ENCODE measurements around the gene ANGPTL2.

ANGPTL2 gene

DNA sequence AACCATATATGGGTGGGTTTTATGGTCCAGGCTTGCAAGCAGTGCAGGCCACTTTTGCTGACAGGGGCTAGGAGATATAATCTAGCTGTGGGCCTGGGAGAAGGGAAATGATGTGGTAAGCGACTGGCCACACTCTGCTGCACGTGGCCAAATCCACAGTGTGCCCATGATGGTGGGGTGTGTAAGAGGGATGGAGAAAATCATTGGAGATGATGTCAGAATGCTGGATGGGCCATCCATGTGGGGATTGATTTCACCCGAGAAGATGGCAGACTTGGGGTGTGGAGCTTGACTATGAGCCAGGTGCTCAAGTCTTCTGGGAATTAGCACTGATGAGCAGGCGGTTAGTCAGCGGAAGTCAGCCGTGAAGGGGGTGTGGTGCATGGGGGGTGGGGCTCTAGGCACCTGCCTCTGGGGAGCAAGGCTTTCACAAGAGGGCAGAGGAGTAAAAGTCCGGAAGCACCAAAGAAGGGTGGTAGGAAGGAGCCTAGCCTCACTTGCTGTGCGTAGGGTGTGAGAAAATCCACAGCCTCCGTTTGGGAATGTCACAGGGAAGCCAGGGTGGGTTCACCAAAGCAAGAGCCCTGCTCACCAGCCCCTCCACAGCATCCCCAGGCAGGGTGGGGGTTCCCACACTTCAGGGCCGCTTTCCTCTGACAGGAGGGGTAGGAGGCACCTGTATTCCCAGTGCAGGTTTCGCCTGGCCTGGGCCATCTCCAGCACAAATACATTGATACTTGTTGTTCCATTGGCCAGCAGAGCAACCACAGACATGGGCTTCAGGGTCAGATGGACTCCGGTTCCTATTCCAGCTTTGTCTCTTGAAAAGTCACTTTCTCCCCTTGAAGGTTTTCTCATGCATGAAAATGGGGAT is 44.5 kb upstream of the ANGPTL2 start:
- TF ChIP-seq, protein P1, sequence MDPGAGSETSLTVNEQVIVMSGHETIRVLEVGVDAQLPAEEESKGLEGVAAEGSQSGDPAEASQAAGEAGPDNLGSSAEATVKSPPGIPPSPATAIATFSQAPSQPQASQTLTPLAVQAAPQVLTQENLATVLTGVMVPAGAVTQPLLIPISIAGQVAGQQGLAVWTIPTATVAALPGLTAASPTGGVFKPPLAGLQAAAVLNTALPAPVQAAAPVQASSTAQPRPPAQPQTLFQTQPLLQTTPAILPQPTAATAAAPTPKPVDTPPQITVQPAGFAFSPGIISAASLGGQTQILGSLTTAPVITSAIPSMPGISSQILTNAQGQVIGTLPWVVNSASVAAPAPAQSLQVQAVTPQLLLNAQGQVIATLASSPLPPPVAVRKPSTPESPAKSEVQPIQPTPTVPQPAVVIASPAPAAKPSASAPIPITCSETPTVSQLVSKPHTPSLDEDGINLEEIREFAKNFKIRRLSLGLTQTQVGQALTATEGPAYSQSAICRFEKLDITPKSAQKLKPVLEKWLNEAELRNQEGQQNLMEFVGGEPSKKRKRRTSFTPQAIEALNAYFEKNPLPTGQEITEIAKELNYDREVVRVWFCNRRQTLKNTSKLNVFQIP (CRISPR knock-in tag; IDR thresholded peaks at IDR 0.05; ENCODE audit: borderline replicate concordance, low read depth) = no peak
- ATAC-seq = no peak

DNA sequence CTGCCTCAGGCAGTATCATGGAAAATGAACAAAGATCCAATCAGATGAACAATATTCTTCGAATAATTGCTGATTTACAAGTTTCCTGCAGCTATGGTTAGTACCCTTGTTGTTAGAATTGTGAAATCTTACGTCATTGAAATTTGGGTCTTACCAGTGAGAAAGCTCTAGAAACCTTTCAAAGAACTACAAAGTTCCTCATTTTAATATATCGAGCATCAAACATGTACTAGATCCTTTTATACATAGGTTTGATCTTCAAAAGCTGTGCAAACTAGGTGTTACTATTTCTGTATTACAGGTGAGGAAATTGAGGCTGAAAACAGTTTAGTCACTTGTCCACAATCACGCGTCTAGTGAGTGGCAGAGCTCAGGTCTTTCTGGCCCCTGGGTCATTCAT is 43.7 kb upstream of the ANGPTL2 start:
- ATAC-seq = no peak
- TF ChIP-seq TCF4 (CRISPR knock-in tag; IDR thresholded peaks at IDR 0.05; ENCODE audit: borderline replicate concordance) = no peak
- TF ChIP-seq ZNF70 (CRISPR knock-in tag; IDR thresholded peaks at IDR 0.05) = no peak
- no peak for TF ChIP-seq GLIS3 (CRISPR knock-in tag; IDR thresholded peaks at IDR 0.05)
- TF ChIP-seq ZNF8 (CRISPR knock-in tag; IDR thresholded peaks at IDR 0.05) = no peak
- TF ChIP-seq, protein P2, sequence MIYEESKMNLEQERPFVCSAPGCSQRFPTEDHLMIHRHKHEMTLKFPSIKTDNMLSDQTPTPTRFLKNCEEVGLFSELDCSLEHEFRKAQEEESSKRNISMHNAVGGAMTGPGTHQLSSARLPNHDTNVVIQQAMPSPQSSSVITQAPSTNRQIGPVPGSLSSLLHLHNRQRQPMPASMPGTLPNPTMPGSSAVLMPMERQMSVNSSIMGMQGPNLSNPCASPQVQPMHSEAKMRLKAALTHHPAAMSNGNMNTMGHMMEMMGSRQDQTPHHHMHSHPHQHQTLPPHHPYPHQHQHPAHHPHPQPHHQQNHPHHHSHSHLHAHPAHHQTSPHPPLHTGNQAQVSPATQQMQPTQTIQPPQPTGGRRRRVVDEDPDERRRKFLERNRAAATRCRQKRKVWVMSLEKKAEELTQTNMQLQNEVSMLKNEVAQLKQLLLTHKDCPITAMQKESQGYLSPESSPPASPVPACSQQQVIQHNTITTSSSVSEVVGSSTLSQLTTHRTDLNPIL (CRISPR knock-in tag; IDR thresholded peaks at IDR 0.05; ENCODE audit: low read depth) = no peak
- no peak for TF ChIP-seq PPARA (CRISPR knock-in tag; IDR thresholded peaks at IDR 0.05; ENCODE audit: borderline replicate concordance)
- TF ChIP-seq ZFP30 (CRISPR knock-in tag; IDR thresholded peaks at IDR 0.05) = no peak
- no peak for TF ChIP-seq BACH2 (CRISPR knock-in tag; IDR thresholded peaks at IDR 0.05; ENCODE audit: borderline replicate concordance)
- TF ChIP-seq TOX (CRISPR knock-in tag; IDR thresholded peaks at IDR 0.05; ENCODE audit: borderline replicate concordance) = no peak
- TF ChIP-seq, protein P3, sequence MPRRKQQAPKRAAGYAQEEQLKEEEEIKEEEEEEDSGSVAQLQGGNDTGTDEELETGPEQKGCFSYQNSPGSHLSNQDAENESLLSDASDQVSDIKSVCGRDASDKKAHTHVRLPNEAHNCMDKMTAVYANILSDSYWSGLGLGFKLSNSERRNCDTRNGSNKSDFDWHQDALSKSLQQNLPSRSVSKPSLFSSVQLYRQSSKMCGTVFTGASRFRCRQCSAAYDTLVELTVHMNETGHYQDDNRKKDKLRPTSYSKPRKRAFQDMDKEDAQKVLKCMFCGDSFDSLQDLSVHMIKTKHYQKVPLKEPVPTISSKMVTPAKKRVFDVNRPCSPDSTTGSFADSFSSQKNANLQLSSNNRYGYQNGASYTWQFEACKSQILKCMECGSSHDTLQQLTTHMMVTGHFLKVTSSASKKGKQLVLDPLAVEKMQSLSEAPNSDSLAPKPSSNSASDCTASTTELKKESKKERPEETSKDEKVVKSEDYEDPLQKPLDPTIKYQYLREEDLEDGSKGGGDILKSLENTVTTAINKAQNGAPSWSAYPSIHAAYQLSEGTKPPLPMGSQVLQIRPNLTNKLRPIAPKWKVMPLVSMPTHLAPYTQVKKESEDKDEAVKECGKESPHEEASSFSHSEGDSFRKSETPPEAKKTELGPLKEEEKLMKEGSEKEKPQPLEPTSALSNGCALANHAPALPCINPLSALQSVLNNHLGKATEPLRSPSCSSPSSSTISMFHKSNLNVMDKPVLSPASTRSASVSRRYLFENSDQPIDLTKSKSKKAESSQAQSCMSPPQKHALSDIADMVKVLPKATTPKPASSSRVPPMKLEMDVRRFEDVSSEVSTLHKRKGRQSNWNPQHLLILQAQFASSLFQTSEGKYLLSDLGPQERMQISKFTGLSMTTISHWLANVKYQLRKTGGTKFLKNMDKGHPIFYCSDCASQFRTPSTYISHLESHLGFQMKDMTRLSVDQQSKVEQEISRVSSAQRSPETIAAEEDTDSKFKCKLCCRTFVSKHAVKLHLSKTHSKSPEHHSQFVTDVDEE (CRISPR knock-in tag; IDR thresholded peaks at IDR 0.05) = no peak
- TF ChIP-seq, protein P1 (CRISPR knock-in tag; IDR thresholded peaks at IDR 0.05; ENCODE audit: borderline replicate concordance, low read depth) = no peak
- TF ChIP-seq RARB (CRISPR knock-in tag; IDR thresholded peaks at IDR 0.05) = no peak
- no peak for TF ChIP-seq SNAI2 (CRISPR knock-in tag; IDR thresholded peaks at IDR 0.05)
- TF ChIP-seq ZFP3 (CRISPR knock-in tag; IDR thresholded peaks at IDR 0.05) = no peak
- TF ChIP-seq ZNF565 (CRISPR knock-in tag; conservative IDR thresholded peaks at IDR 0.05; ENCODE audit: low read depth) = no peak

DNA sequence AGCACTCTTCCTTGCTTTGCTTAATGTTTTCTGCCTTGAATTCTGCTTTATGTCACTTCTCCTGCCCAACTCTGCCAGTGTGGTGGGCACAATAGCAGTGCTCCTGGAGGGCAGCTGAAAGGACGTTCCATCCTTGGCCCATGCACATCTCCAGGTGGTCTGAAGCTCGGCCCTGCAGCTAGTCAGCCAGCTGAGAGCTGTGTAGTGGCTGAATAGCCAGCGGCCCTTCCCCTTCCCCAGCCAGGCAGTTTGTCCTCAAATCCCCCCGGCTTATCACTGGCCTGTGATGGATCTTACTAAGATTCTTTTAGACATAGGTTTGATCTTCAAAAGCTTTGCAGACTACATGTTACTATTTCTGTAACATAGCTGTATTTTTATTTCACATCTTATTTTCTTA is 42.7 kb upstream of the ANGPTL2 start:
- no peak for TF ChIP-seq ZNF70 (CRISPR knock-in tag; IDR thresholded peaks at IDR 0.05)
- no peak for TF ChIP-seq ARNTL (CRISPR knock-in tag; IDR thresholded peaks at IDR 0.05; ENCODE audit: borderline replicate concordance, low read depth)
- TF ChIP-seq SNAI2 (CRISPR knock-in tag; IDR thresholded peaks at IDR 0.05) = no peak
- TF ChIP-seq, protein P4, sequence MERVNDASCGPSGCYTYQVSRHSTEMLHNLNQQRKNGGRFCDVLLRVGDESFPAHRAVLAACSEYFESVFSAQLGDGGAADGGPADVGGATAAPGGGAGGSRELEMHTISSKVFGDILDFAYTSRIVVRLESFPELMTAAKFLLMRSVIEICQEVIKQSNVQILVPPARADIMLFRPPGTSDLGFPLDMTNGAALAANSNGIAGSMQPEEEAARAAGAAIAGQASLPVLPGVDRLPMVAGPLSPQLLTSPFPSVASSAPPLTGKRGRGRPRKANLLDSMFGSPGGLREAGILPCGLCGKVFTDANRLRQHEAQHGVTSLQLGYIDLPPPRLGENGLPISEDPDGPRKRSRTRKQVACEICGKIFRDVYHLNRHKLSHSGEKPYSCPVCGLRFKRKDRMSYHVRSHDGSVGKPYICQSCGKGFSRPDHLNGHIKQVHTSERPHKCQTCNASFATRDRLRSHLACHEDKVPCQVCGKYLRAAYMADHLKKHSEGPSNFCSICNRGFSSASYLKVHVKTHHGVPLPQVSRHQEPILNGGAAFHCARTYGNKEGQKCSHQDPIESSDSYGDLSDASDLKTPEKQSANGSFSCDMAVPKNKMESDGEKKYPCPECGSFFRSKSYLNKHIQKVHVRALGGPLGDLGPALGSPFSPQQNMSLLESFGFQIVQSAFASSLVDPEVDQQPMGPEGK (CRISPR knock-in tag; IDR thresholded peaks at IDR 0.05; ENCODE audit: borderline replicate concordance) = no peak
- TF ChIP-seq RARB (CRISPR knock-in tag; IDR thresholded peaks at IDR 0.05) = no peak
- TF ChIP-seq BACH2 (CRISPR knock-in tag; IDR thresholded peaks at IDR 0.05; ENCODE audit: borderline replicate concordance) = no peak
- no peak for TF ChIP-seq TOX (CRISPR knock-in tag; IDR thresholded peaks at IDR 0.05; ENCODE audit: borderline replicate concordance)
- ATAC-seq = no peak
